ENCODE results near the gene MAGEB17.

- TF ChIP-seq POLR2AphosphoS5 (IDR thresholded peaks at IDR 0.05; ENCODE audit: insufficient read depth in 1 of 2, low read depth in 1 of 2) (no peak), CTCF (IDR thresholded peaks at IDR 0.05) (no peak), POLR2A (IDR thresholded peaks at IDR 0.05) (no peak)
These were observed 46.7 kb downstream of the MAGEB17 start for GRCh38 chrX:16213961-16214360.

Measured in vagina (tissue), 2 donors.